DMS79 (cell line): ENCODE data around the gene SMIM26.

ENCODE experiments used
- DNase-seq: peaks from one replicate; lab custom pipeline; 2025; lab: John Stamatoyannopoulos, UW

SMIM26 gene

DNA sequence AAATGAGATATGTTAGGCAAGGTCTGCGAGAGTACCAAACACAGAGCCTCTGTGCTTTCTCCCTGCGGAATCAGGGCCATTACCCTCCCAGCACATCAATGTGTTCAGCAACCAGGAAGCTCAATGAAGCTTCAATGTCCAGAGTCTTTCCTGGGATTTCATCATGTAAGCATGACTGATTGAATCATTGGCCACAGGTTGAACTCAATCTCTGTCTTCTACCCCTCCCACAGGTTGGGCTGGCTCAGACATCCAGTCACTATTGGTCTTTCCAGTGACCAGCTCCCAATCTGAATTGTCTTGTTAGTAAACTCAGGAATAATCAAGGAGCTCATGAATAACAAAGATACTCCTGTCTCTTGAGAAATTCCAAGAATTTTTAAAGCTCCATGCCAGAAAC is 17.9 kb downstream of the SMIM26 start:
- DNase-seq, result no peak

DNA sequence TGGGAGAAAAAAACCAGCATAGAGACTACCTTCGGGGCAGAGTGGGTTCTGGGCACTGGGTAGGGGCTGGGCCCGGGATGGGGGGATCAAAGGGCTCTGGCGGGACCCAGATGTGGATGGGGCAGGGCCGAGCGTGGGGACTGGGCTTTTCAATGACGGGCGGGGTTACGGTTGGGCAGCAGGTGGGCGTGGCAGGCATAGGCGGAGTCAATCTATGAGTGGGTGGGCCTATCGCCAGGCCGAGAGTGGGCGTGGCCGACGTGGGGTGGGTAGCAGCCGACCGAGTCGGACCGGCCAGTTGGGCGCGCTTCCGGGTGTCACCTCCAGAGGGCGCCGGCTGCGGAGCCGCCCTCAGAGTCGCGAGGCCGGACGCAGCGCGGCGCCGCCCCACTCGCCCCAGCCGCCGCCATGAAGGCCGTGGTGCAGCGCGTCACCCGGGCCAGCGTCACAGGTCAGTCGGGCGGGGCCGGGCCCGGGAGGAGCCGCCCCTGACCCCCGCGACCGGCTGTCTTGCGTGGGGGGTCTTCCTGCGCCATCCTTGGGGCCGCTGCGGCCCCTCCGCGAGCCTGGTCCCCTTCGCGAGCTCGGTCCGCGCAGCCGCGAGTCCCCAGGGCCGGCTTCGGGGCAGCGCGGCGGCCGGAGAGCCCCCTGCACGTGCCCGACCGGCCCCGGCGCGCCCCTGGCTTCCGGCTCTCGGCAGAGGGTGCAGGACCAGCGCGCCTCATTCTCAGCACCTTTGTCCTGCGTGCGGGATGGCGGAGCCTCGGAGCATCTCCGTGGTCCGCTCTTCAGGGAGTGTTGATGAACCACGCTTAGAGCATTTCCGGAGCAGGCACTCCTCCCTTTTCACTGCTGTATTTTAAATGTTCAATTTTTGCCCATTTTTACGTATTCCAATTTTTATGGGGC is 20.7 kb downstream of the SMIM26 start, which contains the start of gene DTD1:
Gene DTD1 (plus strand): TSS at position 390 of the 909 bp plus-strand sequence. CDS start 19 bp downstream, at position 409.
- peak; percentile 37 for DNase-seq

DNA sequence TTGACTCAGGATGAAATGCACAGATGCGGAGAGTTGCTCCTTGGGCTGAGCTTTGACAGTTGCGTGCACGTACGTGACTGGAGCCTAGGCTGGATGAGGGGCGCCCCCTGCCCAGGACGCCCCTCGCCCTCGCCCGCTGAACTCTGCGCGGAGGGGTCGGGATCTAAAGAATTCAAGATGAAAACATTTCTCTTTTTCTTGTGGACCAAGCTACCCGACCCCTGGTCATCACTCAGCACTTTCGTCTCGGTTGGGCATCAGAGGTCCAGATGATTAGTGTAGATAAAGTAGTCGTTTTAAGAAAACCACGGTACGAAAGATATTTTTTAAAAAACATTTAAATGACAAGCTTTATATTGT is 21.3 kb downstream of the SMIM26 start:
- DNase-seq, result no peak

DNA sequence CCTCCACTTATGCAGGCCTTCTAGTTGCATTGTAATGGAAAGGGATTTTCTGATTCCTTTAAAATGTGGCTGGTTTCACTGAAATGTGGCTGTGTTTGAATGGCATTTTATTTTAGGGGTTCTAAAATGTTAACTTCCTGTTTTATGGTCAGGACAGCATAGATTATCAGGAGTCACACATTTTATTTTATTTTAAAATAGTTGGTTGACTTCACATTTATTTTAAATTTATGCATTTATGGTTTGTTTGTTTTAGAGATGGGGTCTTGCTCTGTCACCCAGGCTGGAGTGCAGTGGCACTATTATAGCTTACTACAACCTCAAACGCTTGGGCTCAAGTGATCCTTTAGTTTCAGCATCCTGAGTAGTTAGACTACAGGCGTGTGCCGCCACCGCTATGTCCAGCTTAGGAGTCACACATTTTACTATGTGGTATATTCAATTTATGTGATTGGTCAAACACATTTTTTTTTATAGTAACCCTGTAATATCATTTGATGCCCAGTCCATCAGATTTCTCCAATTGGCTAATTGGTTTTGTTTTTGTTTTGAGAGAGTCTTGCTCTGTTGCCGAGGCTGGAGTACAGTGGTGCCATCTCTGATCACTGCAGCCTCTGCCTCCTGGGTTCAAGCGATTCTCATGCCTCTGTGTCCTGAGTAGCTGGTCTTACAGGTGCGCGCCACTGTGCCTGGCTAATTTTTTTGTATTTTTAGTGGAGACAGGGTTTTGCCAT is 22.9 kb downstream of the SMIM26 start:
- no peak for DNase-seq

DNA sequence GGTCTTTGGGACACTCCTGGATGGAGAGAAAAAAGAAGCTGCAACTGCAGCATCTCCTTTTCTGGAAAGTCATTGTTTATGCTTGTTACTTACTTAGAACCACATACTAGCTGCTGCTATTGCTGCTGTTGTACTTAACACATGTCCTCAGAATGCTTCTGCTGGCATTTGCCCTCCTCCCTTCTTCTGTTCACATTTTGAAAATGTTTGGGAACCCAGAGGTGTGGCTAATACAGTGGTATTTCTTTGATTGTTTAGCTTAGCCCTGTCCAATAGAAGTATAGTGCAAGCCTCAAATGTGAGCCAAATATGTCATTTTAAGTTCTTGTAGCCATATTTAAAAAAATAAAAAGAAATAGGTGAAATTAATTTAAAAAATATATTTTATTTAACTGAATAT is 29.0 kb downstream of the SMIM26 start:
- no peak for DNase-seq

DNA sequence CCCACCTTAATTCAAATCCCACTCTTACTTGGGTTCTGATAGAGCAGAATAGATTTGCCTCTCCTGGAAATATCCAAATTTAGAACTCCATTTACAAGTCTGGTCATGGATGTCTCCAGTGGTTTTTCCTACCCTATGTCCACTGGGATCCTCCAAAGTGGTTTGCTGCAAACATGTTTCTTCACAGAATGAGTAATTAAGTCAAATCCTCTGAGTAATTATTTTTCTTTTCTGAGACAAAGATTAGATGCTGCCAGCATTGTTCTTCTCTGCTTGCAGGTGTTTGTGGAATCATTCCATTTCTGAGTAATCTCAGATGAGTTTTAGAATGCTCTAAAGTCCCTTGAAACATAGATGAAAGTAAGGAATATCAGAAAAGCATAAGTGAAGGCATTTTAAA is 42.5 kb downstream of the SMIM26 start:
- no peak for DNase-seq

DNA sequence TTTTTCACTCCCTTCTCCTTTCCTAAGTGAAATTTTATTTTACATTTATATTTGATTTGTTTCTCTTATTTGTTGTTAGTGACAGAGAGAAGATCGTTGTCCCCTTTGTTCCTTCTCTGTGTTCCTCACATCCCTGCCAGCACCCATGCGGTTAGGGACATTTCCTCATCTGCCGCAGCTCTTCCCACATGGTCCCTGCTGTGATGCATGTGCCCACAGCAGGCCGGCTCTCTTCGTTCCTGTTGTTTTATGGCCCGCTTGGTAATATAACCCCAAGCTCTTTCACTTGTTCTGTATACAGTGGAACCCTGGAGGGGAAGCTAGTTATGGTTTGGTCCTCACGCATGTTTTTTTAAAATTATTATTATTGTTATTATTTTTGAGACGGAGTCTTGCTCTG is 44.3 kb downstream of the SMIM26 start:
- no peak for DNase-seq

DNA sequence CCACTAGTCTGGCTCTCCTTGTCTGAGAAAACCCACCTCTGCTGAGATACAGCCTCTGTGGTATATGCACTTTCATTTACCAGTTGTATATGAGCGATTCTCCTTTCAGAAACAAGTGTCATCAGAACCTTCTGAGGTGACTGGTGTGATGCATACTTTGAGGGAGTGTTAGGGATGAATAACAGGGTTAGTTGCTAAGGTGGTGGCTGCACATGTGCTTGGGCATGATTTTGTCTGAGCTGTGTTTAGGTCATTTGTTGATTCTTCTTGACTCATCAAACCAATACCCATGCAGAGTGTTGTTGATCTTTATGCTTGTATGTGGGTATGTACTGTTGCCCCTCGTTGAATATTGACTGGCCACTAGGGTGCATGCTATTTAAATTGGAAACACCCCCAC is 46.3 kb downstream of the SMIM26 start:
- no peak for DNase-seq

DNA sequence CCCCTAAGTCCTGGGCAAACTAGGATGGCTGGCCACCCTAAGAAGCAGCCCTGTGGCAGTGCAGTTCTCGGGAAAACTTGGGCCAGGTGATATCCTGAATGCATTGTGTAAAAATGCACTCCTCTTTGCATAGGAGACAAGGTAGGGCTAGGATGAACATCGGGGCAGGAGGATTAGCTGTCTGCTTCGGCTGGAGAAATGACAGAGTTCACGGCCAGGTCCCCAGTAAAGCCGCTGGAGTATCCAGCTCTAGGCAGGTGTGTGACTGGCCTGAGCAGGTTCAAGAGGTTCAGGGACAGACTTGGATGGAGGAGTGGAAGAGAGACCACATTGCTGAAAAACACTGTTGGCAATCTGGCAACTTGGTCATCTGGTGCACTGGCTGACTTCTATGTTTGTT is 47.0 kb downstream of the SMIM26 start:
- DNase-seq, result no peak

DNA sequence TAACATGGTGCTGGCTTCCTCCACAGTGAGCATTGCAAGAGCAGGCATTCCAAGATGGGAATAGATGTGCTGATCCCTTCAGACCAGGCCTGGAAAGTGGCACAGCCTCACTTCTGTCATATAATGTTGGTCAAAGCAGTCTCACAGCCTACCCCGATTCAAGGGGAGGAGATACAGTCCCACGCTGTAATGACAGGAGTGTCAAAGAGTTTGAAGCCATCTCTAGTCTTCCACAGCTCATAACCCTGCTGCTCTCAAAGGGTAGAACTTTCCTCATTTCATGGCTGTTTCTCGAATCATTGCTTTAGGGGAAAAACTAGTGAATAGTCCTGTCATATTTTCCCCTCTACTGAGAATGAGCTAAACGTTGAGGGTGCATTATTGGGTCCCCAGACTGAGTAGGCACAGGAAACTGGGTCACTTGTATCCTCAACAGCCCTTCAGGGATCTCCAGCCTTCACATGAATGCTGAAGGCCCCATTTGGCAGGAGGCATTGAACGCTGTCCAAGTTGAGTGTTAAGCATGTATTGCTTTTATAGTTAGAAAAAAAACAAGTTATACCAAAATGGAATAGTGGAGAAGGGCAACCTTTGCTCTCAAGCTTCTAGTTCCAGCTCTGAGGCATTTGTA is 47.9 kb downstream of the SMIM26 start:
- DNase-seq, result no peak
